ENCODE results near the gene RUBCN. TPM values are rescaled to one million over a fixed set of nuclear protein-coding genes. Genes with fewer than 3 reads are reported as not detected.
A peak's percentile ranks its signal among the peaks of the same experiment; 100 is the strongest.
"Not testable (repeated sequence)": the region's sequence is repeated elsewhere in the genome, so short reads cannot be mapped to it uniquely, and the experiment has no call there.

RUBCN gene
- total RNA-seq, 4 donors from 2014 or later: 63.6 to 168 (median 102) TPM

DNA sequence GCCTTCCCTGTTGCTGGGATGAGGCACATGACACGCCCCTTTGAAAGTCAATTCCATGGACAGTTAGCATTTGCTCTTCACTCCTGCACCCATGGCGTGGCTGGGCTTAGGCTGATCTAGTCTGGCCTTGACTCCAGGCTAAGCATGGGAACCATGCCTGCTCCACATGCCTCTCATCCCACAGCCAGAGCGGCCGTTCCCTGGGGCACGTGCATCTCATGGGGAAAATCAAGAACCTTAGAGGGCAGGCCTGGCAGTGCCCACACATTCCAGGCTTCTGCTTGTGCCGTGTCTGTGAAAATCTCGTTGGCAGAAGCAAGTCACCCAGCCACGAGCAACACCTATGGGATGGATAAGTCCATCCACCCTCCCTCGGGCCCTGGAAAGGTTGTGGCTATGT, 89.5 kb downstream of the RUBCN start:
- not testable (repeated sequence) for H3K27me3 ChIP-seq; H3K36me3 ChIP-seq; H3K9me3 ChIP-seq; H3K4me3 ChIP-seq; H3K27ac ChIP-seq; DNase-seq (ENCODE audit: low spot score in 2 of 2); H3K4me1 ChIP-seq
- WGBS, 2 donors: 93 to 95% methylated on average over 5 to 8 of the region's 9 CpGs

DNA sequence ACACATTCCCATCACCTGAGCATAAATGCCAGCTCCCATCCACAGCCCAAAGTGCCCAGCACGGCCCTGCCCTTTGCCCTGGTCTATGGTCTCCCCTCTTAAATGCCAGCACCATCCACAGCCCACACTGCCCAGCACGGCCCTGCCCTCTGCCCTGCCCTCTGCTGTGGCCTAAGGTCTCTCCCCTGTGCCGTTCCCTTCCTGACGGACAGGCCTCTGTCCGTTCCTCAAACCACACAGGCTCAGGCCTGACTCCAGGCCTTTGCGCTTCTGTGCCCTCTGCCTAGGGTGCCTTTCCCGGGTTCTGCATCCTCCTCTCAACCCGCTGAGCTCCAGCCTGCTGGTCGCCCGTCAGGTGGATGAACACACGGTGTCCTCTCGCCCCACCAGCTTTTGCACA, 90.4 kb downstream of the RUBCN start:
- not testable (repeated sequence) for H3K4me3 ChIP-seq; H3K36me3 ChIP-seq; H3K9me3 ChIP-seq; H3K27ac ChIP-seq; H3K4me1 ChIP-seq; H3K27me3 ChIP-seq; DNase-seq (ENCODE audit: low spot score in 2 of 2)
- 84 to 87% methylated on average over 9 to 12 of the region's 12 CpGs for WGBS, 2 donors

DNA sequence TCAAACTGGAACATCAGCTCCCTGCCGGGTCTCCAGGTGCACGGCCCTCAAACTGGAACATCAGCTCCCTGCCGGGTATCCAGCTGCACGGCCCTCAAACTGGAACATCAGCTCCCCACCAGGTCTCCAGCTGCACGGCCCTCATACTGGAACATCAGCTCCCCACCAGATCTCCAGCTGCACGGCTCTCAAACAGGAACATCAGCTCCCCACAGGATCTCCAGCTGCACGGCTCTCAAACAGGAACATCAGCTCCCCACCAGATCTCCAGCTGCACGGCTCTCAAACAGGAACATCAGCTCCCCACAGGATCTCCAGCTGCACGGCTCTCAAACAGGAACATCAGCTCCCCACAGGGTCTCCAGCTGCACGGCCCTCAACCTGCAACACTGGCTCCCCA, 99.1 kb downstream of the RUBCN start:
- 83 to 89% methylated on average over 9 to 10 of the region's 10 CpGs for WGBS, 2 donors
- H3K27ac ChIP-seq, H3K27me3 ChIP-seq: not testable (repeated sequence)

DNA sequence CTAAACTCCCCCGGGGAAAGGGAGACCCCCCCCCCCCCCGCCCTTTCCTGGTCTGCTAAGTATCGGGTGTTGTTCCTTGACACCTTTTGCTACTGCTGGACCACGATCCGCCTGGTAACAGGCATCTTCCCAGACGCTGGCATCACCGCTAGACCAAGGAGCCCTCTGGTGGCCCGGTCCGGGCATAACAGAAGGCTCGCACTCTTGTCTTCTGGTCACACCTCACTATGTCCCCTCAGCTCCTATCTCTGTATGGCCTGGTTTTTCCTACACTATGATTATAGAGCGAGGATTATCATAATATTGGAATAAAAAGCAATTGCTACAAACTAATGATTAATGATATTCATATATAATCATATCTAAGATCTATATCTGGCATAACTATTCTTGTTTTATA, 104.7 kb downstream of the RUBCN start:
- not testable (repeated sequence) for DNase-seq (ENCODE audit: low spot score in 2 of 2); H3K4me1 ChIP-seq; H3K36me3 ChIP-seq; H3K27me3 ChIP-seq; H3K27ac ChIP-seq; H3K4me3 ChIP-seq; H3K9me3 ChIP-seq
- 18 to 29% methylated on average over 2 to 8 of the region's 11 CpGs for WGBS, 2 donors
- TF ChIP-seq, protein P1, sequence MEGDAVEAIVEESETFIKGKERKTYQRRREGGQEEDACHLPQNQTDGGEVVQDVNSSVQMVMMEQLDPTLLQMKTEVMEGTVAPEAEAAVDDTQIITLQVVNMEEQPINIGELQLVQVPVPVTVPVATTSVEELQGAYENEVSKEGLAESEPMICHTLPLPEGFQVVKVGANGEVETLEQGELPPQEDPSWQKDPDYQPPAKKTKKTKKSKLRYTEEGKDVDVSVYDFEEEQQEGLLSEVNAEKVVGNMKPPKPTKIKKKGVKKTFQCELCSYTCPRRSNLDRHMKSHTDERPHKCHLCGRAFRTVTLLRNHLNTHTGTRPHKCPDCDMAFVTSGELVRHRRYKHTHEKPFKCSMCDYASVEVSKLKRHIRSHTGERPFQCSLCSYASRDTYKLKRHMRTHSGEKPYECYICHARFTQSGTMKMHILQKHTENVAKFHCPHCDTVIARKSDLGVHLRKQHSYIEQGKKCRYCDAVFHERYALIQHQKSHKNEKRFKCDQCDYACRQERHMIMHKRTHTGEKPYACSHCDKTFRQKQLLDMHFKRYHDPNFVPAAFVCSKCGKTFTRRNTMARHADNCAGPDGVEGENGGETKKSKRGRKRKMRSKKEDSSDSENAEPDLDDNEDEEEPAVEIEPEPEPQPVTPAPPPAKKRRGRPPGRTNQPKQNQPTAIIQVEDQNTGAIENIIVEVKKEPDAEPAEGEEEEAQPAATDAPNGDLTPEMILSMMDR (IDR thresholded peaks at IDR 0.05): peak in 1 of 5 experiments; percentile 24

More for the DNA sequence above, 99.1 kb downstream of the RUBCN start:
- H3K36me3 ChIP-seq; H3K4me3 ChIP-seq; H3K9me3 ChIP-seq; DNase-seq (ENCODE audit: low spot score in 2 of 2); H3K4me1 ChIP-seq: not testable (repeated sequence)

- not testable (repeated sequence) for H3K27ac ChIP-seq; H3K4me3 ChIP-seq; H3K4me1 ChIP-seq; H3K27me3 ChIP-seq; DNase-seq (ENCODE audit: low spot score in 2 of 2); H3K36me3 ChIP-seq; H3K9me3 ChIP-seq
- whole genome bisulfite sequencing, 2 donors: 88 to 95% methylated on average over 9 to 12 of the region's 12 CpGs
Measured at GRCh38 chr3:197630766-197631165, 105.9 kb downstream of the RUBCN start.

GRCh38 chr3:197629286-197629685, 107.4 kb downstream of the RUBCN start:
- WGBS, 2 donors: 90 to 92% methylated on average over 9 to 10 of the region's 14 CpGs
- H3K27me3 ChIP-seq; DNase-seq (ENCODE audit: low spot score in 2 of 2); H3K9me3 ChIP-seq; H3K27ac ChIP-seq; H3K36me3 ChIP-seq; H3K4me3 ChIP-seq: not testable (repeated sequence)
- peaks cover 0 to 14% (median 0%) of the 10 kb centered on the region in 4 donors for H3K4me1 ChIP-seq

DNA sequence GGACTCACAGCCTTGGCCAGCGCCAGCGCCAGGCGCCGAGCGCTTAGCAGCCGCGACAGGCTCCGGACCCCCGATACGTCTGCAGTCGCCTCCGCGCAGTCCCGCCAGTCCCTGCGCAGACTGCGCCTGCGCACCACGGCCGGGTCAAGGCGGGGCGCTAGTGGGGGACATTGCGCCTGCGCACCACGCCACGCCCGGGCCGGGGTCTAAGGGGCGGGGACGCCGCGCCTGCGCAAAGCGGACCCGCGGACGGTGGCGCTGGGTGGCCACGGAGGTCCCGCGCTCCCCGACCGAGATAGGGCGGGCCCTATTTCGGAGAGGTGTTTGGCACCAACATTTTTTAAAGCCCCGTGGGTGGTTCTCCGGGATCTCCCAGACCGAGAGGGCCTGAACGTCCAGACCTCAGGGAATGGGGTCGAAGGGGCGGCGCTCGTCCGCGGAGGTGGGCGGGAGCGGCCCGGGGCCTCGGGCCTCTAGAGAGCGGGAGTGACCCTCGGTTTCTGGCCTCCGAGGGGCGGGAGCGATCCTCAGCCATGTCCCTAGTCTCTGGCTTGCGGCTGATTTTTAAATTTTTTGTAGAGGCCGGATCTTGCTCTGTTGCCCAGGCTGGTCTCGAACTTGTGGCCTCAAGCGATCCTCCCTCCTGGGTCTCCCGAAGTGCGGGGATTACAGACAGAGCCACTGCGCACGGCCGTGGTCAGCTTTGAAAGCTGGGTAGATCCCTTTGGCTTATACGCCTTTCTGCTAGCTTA, 108.8 kb downstream of the RUBCN start:
- not testable (repeated sequence) for H3K9me3 ChIP-seq, H3K27me3 ChIP-seq, H3K36me3 ChIP-seq
- 2 to 3% methylated on average over 41 to 45 of the region's 73 CpGs for WGBS, 2 donors
- Histone ChIP-seq H3K27ac (peak overlapping the region; percentile 47 to 89 (median 86)), H3K4me1 (peaks cover 0 to 15% (median 0%) of the 10 kb centered on the region in 4 donors), H3K4me3 (peak overlapping the region; percentile 45 to 75 (median 58))
- TF ChIP-seq POLR2A (IDR thresholded peaks at IDR 0.05) (peak in 1 of 2 donors; percentile 68), EP300 (IDR thresholded peaks at IDR 0.05) (peak in 1 of 2 donors; percentile 76)
- TF ChIP-seq, protein P1 (IDR thresholded peaks at IDR 0.05): peak in 1 of 5 experiments; percentile 36
- peak; percentile 72 to 73 for DNase-seq (ENCODE audit: low spot score in 2 of 2)

- H3K4me1 ChIP-seq: peaks cover 0 to 15% (median 0%) of the 10 kb centered on the region in 4 donors
- H3K27ac ChIP-seq: peak overlapping the region; percentile 47 to 89 (median 86)
- not testable (repeated sequence) for DNase-seq (ENCODE audit: low spot score in 2 of 2)
Measured at GRCh38 chr3:197627158-197627771, 109.4 kb downstream of the RUBCN start.

GRCh38 chr3:197626404-197627157, 110.1 kb downstream of the RUBCN start:
- not testable (repeated sequence) for DNase-seq (ENCODE audit: low spot score in 2 of 2)
- 15 to 43% methylated on average over 1 to 2 of the region's 18 CpGs for WGBS, 2 donors

More at GRCh38 chr3:197627158-197627771, 109.4 kb downstream of the RUBCN start:
- H3K9me3 ChIP-seq, H3K36me3 ChIP-seq, H3K27me3 ChIP-seq: not testable (repeated sequence)
- H3K4me3 ChIP-seq: peak overlapping the region; percentile 45 to 75 (median 58)
- WGBS, 2 donors: 0% methylated on average over 1 of the region's 67 CpGs; no CpG with 5 or more reads in 1 of the 2 donors

GRCh38 chr3:197621478-197621877, 115.2 kb downstream of the RUBCN start:
- not testable (repeated sequence) for DNase-seq (ENCODE audit: low spot score in 2 of 2); H3K9me3 ChIP-seq; H3K27ac ChIP-seq; H3K4me1 ChIP-seq; H3K4me3 ChIP-seq; H3K27me3 ChIP-seq
- WGBS, 2 donors: 93 to 96% methylated on average over 13 of the region's 13 CpGs
- peaks cover 0 to 56% (median 7%) of the 10 kb centered on the region in 3 donors for H3K36me3 ChIP-seq

More at GRCh38 chr3:197626404-197627157, 110.1 kb downstream of the RUBCN start:
- H3K4me1 ChIP-seq: peaks cover 0 to 15% (median 0%) of the 10 kb centered on the region in 4 donors
- H3K27me3 ChIP-seq, H3K9me3 ChIP-seq: not testable (repeated sequence)
- peak overlapping the region; percentile 25 to 75 (median 54) for H3K4me3 ChIP-seq
- peaks cover 0 to 11% (median 0%) of the 10 kb centered on the region in 3 donors for H3K36me3 ChIP-seq
- H3K27ac ChIP-seq: peak overlapping the region in 2 of 4 donors; percentile 52 to 56

Data from tibial nerve (tissue), 4 donors.